MG63 (cell line): ENCODE data around the gene ZNF99. TPM values are rescaled to one million over a fixed set of nuclear protein-coding genes. Genes with fewer than 3 reads are reported as not detected.

ENCODE experiments used
- total RNA-seq: library from RNA; depleted of rRNA; stranded (reverse); fragments of >200 nt; shearing (Covaris generic); gene quantifications from 2 replicates; pipeline ENCODE4 v1.2.3, GENCODE V29; 2014; ENCODE audit warnings: low replicate concordance; rRNA removed

Gene ZNF99
- total RNA-seq, 1 experiment from 2014 or later, result not detected

Other genes with a start within 250 kb of the ZNF99 start
- not detected in 2 replicates for gene ZNF492, start 149.8 kb downstream of the ZNF99 start, total RNA-seq
- gene ZNF723, start 48.1 kb upstream of the ZNF99 start, total RNA-seq, result not detected in 2 replicates
- gene ZNF728, start 219.0 kb upstream of the ZNF99 start, total RNA-seq, result not detected in 2 replicates